GM19397 (cell line): Measurements from ENCODE around the gene KAT7.

Source experiments
- ATAC-seq: cut with Tn5 transposase; IDR thresholded peaks from one replicate; pipeline ENCODE4 v1.9.1; 2021; ENCODE audit warnings: mild to moderate bottlenecking, moderate library complexity; ENCODE audit not compliant: unreplicated experiment

Gene KAT7

GRCh38 chr17:49760296-49760695, 28.2 kb upstream of the KAT7 start:
- ATAC-seq = no peak

- ATAC-seq = no peak
These were observed 27.4 kb upstream of the KAT7 start for GRCh38 chr17:49760932-49761558.

GRCh38 chr17:49762151-49762941, 26.1 kb upstream of the KAT7 start:
- ATAC-seq = no peak

- peak; percentile 90 for ATAC-seq
These were observed 24.5 kb upstream of the KAT7 start, which contains the start of gene FAM117A for GRCh38 chr17:49763735-49764558. Gene FAM117A, minus strand, starts transcription at chr17:49764131. Its CDS starts 44 bp downstream, at chr17:49764087.

GRCh38 chr17:49764559-49765180, 23.8 kb upstream of the KAT7 start:
- no peak for ATAC-seq

- ATAC-seq = no peak
These were observed 21.5 kb upstream of the KAT7 start for GRCh38 chr17:49766918-49767530.

- no peak for ATAC-seq
These were observed 12.8 kb upstream of the KAT7 start for GRCh38 chr17:49775546-49776260.

GRCh38 chr17:49776551-49777300, 11.8 kb upstream of the KAT7 start:
- ATAC-seq = no peak

GRCh38 chr17:49777563-49777962, 10.9 kb upstream of the KAT7 start:
- no peak for ATAC-seq

GRCh38 chr17:49779156-49779738, 9.2 kb upstream of the KAT7 start:
- ATAC-seq = no peak

- no peak for ATAC-seq
These were observed 8.7 kb upstream of the KAT7 start for GRCh38 chr17:49779739-49780231.

GRCh38 chr17:49783071-49783715, 5.3 kb upstream of the KAT7 start:
- ATAC-seq = no peak

- no peak for ATAC-seq
These were observed 4.7 kb upstream of the KAT7 start for GRCh38 chr17:49783791-49784190.

GRCh38 chr17:49784636-49785035, 3.8 kb upstream of the KAT7 start:
- ATAC-seq = no peak

- ATAC-seq = no peak
These were observed 500 bp upstream of the KAT7 start for GRCh38 chr17:49787884-49788477.

- ATAC-seq = no peak
These were observed 730 bp downstream of the KAT7 start for GRCh38 chr17:49789243-49789578.

- ATAC-seq = no peak
These were observed 4.8 kb downstream of the KAT7 start for GRCh38 chr17:49793309-49793708.

- no peak for ATAC-seq
These were observed 6.9 kb downstream of the KAT7 start for GRCh38 chr17:49795372-49795771.
